Thyroid gland (tissue), 4 donors: Measurements from ENCODE around the gene RYR2. TPM values are rescaled to one million over a fixed set of nuclear protein-coding genes. Genes with fewer than 3 reads are reported as not detected.
A peak's percentile ranks its signal among the peaks of the same experiment; 100 is the strongest.

Experiments
- DNase-seq, 2 donors: peaks; one replicate each; pipeline ENCODE4 v3.0.0-alpha.2; 2019
- H3K27ac ChIP-seq, 3 donors: fragments of 200-600 bp; sonication (generic); 1 replicate in 2 of 3; 2 replicates in 1 of 3; pipeline ENCODE4 v1.5.1; 2016 to 2019; ENCODE audit warnings: mild to moderate bottlenecking in 1 of 3, moderate library complexity in 1 of 3
- H3K27me3 ChIP-seq: fragments of 200-600 bp; sonication (generic); one replicate; pipeline ENCODE4 v1.5.1; 2019
- H3K36me3 ChIP-seq, 2 donors: fragments of 200-600 bp; sonication (generic); one replicate each; pipeline ENCODE4 v1.5.1; 2016 to 2019
- H3K4me1 ChIP-seq, 2 donors: fragments of 200-600 bp; sonication (generic); one replicate each; pipeline ENCODE4 v1.5.1; 2017 to 2019
- H3K4me3 ChIP-seq, 3 donors: fragments of 200-600 bp; sonication (generic); replicated peaks in 1 of 3; 1 replicate in 2 of 3; 2 replicates in 1 of 3; pipeline ENCODE4 v1.5.1; 2016; ENCODE audit warnings: mild to moderate bottlenecking in 1 of 3
- H3K9me3 ChIP-seq: fragments of 200-600 bp; sonication (generic); one replicate; pipeline ENCODE4 v1.5.1; 2017
- POLR2A ChIP-seq, 2 donors: fragments of 450-650 bp; IDR thresholded peaks; one replicate each; pipeline ENCODE4 v1.6.1; 2017; ENCODE audit warnings: antibody characterized with exemption in 2 of 2, mild to moderate bottlenecking in 2 of 2, moderate library complexity in 1 of 2
- WGBS, 2 donors: methylation state at CpG; one replicate each; pipeline ENCODE4 v1.1.5; 2017; 5-methylcytosine and 5-hydroxymethylcytosine counted together
- intact Hi-C: fragments of 100-400 bp; cut with DNase I; formaldehyde crosslinking; loops from one replicate; pipeline ENCODE4 v1.15.1; 2023
- total RNA-seq, 4 donors: library from RNA; depleted of rRNA; stranded (reverse); fragments of >200 nt; gene quantifications; one replicate each; pipeline ENCODE4 v1.2.3, GENCODE V29; 2016
- TF ChIP-seq, protein P1 (sequence below), 6 experiments: fragments of 200-600 bp in 3 of 6; fragments of 450-650 bp in 3 of 6; sonication (generic) in 3 of 6; IDR thresholded peaks; one replicate each; pipeline ENCODE4 v1.5.1; 2016 to 2019; ENCODE audit warnings: antibody characterized with exemption in 6 of 6, mild to moderate bottlenecking in 2 of 6, inconsistent platforms in 1 of 6, moderate library complexity in 1 of 6

RYR2 gene
- total RNA-seq, 4 donors from 2014 or later, result 6.6 to 31.8 (median 28.2) TPM

DNA sequence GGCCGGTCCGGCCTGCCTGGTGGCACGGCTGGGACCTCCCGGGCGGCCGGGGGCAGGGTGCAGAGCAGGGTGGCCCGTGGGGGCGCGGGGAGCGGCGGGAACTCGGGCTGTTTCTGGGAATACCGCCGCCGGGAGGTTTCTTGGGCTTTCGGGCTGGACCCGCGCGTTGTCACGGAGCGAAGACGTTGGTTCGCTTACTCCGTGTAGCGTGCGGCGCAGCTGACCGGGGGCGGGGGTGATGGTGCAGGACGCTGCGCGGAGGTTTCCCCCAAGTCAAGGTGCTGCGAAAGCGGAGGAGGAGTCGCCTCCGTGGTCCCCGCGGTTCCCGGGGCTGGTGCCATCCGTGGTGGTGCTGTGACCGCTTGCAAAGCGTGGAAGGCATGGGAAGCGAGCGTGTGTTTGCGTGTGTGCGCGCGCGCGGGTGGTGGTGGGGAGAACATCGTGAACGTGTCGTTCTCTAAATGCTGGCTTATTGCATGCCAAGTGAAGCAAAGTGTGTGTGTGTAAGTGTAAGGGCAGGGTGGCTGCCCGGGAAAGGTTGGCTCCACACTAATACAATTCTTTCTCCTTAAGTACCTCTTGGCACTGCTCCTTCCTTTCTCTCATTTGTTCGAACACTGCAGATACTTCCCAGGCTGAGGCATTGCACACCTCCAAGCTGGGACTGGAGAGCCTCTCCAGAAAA, 1.1 kb downstream of the RYR2 start:
- H3K27ac ChIP-seq, result peak overlapping the region; percentile 45 to 72 (median 64)
- peak; percentile 68 to 72 for DNase-seq
- no peaks in the 10 kb centered on the region for H3K27me3 ChIP-seq
- WGBS, 2 donors, result 0 to 1% methylated on average over 15 to 22 of the region's 55 CpGs
- intact Hi-C loops, result loop anchor here (10.0 kb wide), 1 partner anchor 192 kb away; no protein-coding TSS in a partner anchor
- no peaks in the 10 kb centered on the region for H3K36me3 ChIP-seq
- TF ChIP-seq, protein P1, sequence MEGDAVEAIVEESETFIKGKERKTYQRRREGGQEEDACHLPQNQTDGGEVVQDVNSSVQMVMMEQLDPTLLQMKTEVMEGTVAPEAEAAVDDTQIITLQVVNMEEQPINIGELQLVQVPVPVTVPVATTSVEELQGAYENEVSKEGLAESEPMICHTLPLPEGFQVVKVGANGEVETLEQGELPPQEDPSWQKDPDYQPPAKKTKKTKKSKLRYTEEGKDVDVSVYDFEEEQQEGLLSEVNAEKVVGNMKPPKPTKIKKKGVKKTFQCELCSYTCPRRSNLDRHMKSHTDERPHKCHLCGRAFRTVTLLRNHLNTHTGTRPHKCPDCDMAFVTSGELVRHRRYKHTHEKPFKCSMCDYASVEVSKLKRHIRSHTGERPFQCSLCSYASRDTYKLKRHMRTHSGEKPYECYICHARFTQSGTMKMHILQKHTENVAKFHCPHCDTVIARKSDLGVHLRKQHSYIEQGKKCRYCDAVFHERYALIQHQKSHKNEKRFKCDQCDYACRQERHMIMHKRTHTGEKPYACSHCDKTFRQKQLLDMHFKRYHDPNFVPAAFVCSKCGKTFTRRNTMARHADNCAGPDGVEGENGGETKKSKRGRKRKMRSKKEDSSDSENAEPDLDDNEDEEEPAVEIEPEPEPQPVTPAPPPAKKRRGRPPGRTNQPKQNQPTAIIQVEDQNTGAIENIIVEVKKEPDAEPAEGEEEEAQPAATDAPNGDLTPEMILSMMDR (IDR thresholded peaks at IDR 0.05), result no peak
- TF ChIP-seq POLR2A (IDR thresholded peaks at IDR 0.05), result no peak
- no peaks in the 10 kb centered on the region for H3K9me3 ChIP-seq
- H3K4me3 ChIP-seq, result peak overlapping the region; percentile 14 to 76 (median 40)
- H3K4me1 ChIP-seq, result peaks cover 25 to 26% of the 10 kb centered on the region in 2 donors

DNA sequence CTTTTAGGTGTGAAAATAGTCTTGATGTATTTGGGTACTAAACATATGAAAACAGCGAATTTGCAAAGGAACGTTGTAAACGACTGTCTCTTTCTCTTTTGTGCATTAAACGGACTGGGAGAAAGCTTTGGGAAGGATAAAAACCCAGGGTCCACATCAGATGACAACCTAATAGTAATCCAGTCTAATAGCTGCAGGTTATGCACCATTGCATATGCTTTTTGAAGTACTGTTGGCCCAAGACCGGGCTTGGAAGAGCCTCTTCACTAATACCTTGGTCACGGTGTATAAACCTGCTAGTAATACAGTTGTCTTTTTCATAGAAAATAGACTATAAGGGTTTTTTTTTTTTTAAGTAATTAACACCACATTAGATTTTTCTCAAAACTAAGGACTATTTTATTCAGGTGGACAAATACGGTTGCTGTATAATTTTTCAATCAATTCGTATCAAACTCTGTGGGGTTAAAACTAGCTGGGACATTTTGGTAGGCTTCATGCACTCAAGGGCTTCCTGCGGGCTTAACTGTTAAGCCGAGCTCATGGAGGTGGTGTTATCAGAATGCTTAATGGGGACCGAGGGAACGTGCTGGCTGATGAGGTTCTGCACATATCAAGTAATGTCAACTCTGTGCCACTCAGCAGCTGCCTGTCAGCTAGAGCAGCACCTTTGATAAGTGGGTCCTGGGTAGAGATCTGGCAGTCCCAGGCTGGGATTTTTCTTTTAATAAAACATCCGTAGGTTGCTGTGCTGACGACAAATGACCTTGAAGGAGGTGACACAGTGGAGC, 2.1 kb downstream of the RYR2 start:
- peaks cover 25 to 26% of the 10 kb centered on the region in 2 donors for H3K4me1 ChIP-seq
- intact Hi-C loops, result loop anchor here (10.0 kb wide), 1 partner anchor 191 kb away; no protein-coding TSS in a partner anchor
- H3K27ac ChIP-seq, result peak overlapping the region; percentile 44 to 72 (median 64)

DNA sequence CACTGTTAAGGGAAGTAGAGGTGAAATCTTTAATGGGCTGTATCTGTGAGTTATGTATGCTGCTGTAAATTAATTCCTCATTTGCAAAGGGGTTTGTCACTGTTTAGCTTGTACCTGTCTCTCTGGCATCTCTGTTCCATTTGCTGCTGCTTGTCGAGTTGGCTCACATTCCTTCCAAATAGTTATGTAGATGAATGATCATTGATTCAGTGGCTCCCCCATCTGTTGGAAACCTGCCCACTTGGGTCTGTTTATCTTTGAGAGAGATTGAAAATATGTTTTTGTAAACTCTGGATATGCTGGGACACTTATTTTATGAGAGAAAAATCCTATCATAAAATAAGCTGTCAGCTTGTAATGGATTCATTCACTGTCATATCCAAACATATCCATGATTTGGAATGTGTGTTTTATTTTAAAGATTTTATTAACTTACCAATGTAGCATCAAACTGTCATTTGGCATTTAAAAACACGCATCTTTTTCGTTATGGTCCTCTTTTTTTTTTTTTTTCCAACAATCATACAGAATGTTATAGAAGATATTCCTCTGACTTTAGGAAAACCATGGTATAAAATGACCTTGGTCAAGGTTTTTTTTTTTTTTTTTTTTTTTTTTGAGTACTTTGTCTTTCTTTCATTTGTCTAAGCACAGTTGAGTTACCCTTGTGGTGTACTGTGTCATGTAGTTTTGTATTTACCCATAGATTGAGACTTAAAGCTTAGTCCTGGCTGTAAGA, 3.5 kb downstream of the RYR2 start:
- H3K4me3 ChIP-seq, result no peak overlapping the region
- H3K27ac ChIP-seq, result no peak overlapping the region
- WGBS, 2 donors, result 57 to 60% methylated on average over 3 of the region's 3 CpGs
- no peaks in the 10 kb centered on the region for H3K27me3 ChIP-seq
- no peak for DNase-seq
- no peaks in the 10 kb centered on the region for H3K9me3 ChIP-seq
- intact Hi-C loops, result loop anchor here (10.0 kb wide), 1 partner anchor 189 kb away; no protein-coding TSS in a partner anchor
- peaks cover 25 to 26% of the 10 kb centered on the region in 2 donors for H3K4me1 ChIP-seq
- TF ChIP-seq POLR2A (IDR thresholded peaks at IDR 0.05), result no peak
- TF ChIP-seq, protein P1 (IDR thresholded peaks at IDR 0.05), result no peak
- H3K36me3 ChIP-seq, result no peaks in the 10 kb centered on the region

More for the DNA sequence above, 2.1 kb downstream of the RYR2 start:
- Histone ChIP-seq H3K27me3 (no peaks in the 10 kb centered on the region), H3K9me3 (no peaks in the 10 kb centered on the region), H3K4me3 (peak overlapping the region in 2 of 3 donors; percentile 40 to 76), H3K36me3 (no peaks in the 10 kb centered on the region)
- 7 to 19% methylated on average over 14 of the region's 14 CpGs for WGBS, 2 donors
- TF ChIP-seq, protein P1 (IDR thresholded peaks at IDR 0.05), result no peak
- TF ChIP-seq POLR2A (IDR thresholded peaks at IDR 0.05), result no peak
- DNase-seq, result peak; percentile 79 to 85

DNA sequence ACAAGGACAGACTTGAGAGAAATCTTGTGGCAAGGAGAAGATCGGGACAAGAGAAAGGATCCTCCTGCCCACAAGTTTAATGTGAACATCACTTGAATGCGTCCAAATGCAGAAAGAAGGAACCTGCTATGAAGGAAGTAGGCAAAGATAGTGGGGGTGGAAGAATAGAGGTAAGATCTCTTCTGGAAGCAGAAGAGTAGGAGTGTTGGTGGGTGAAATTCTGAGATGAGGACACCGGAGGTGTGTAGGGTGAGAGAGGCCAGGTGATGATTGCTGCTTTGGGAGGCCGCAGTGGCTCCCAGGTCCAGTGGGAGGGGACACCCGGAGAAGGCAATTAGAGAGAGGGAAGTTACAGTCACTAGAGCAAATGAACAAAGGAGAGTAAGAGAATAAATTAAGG, 6.8 kb downstream of the RYR2 start:
- intact Hi-C loops, result loop anchor here (10.0 kb wide), 1 partner anchor 186 kb away; no protein-coding TSS in a partner anchor
- DNase-seq, result no peak
- Histone ChIP-seq H3K27ac (no peak overlapping the region), H3K9me3 (no peaks in the 10 kb centered on the region), H3K27me3 (no peaks in the 10 kb centered on the region), H3K4me3 (no peak overlapping the region), H3K36me3 (no peaks in the 10 kb centered on the region), H3K4me1 (peaks cover 25 to 26% of the 10 kb centered on the region in 2 donors)
- TF ChIP-seq, protein P1 (IDR thresholded peaks at IDR 0.05), result no peak
- TF ChIP-seq POLR2A (IDR thresholded peaks at IDR 0.05), result no peak
- WGBS, 2 donors, result 95 to 96% methylated on average over 5 of the region's 5 CpGs
